CD4-positive, alpha-beta T cell treated with Interleukin-4 for 1 hour (primary cell): ENCODE results near the gene HOXA4.

ENCODE experiments used
- DNase-seq, 2 donors: peaks; one replicate each; pipeline ENCODE4 v3.0.0-alpha.2; 2020 to 2022

The HOXA4 gene

DNA sequence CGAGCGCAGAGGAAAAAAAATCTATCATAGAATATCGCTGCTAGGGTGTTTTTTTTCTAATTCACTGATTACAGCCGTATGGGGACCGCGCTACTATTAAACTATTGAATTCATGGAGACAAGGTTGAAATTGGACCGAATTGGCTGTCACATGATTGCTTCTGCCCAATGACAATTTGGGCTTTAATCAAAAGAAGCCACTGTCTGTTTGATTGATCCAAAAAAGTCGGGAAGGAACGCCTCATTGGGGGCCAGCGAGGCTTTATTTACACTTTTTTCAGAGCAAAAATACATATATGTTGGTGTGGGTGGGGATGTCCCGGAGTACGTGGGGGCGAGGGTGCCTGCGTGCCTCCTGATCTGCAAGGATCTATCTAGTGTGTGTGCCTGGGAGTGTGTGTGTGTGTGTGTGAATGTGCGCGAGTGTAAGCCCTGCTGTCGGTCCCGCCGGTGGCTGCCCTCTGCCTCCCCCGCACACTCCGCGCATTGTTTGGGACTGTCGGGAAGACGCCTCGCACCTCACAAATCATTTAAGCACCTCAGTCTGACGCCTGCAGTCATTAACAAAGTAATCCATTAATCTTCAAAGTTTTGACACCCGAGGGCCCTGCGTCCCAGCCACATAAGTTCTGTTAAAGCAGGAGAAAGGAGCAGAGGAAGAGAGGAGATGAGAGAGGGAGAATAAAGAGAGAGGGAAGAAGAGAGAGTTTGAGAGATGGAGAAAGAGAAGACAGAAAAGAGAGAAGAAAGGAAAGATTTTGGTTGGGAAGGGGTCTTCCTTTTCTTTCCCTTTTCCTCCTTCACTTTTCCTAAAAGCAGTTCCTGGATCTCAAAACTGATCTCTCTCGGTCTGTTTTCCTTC is 27.7 kb downstream of the HOXA4 start, which contains the start of gene HOXA2:
Gene HOXA2, minus strand, starts transcription at position 103 of the 862 bp plus-strand sequence. CDS start 183 bp downstream, outside the sequence.
- no peak for DNase-seq

DNA sequence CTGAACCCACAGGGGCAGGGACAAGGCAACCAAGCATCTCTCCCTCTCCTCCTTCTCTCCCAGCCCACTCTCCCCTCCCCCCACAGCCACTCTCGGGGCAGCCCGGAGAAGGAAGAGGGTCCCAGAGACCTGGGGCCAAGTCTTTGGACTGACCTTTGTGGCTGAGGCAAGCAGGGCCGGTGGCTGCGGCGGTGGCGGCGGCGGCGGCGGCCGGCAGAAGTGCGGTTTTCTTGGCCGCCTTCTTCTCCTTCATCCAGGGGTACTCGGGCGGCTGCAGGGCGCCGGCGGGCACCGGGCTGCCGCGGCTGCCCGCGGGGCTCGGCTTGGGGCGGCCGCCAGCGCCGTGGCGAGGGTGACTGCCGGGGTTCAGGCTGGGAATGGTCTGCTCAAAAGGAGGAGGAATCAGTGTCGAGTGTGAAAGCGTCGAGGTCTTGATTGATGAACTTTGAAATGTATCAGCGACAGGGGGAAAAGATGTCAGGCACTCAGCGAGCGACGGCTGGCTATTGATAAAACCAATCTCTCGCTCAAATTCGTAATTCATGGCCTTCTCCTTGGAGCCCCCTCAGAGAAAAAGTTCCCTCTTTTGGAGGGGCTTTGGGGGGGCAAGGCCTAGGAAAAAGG is 28.5 kb downstream of the HOXA4 start:
- DNase-seq = no peak

DNA sequence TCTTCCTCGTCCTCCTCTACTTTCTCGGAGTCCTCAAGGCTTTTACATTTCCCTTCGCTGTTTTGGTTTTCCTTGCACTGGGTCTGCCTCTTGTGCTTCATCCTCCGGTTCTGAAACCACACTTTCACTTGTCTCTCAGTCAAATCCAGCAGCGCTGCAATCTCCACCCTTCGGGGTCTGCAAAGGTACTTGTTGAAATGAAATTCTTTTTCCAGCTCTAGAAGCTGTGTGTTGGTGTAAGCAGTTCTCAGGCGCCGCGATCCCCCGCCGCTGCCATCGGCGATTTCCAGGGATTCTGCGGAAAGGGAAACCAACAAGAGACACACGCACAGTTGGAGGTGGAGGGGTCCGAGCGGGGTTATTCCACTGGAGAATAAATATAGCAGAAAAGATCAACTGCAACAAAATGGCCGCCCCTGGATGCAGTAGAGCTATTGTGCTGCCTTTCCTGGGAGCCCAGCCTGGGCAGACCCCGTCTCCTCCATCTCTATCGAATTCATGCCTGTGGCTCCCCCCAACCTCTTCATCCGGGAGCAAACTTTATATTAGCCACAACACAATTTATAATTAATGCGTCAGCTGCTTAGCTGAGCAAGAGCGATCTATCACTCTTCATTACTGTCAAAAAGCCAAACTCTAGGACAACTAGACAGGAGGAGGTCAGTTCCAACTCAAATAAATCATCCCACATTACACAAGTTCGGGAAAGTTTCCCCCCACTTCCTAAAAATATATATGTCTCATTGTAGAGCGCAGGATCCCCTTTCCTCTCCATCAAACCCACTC is 29.2 kb downstream of the HOXA4 start:
- no peak for DNase-seq

DNA sequence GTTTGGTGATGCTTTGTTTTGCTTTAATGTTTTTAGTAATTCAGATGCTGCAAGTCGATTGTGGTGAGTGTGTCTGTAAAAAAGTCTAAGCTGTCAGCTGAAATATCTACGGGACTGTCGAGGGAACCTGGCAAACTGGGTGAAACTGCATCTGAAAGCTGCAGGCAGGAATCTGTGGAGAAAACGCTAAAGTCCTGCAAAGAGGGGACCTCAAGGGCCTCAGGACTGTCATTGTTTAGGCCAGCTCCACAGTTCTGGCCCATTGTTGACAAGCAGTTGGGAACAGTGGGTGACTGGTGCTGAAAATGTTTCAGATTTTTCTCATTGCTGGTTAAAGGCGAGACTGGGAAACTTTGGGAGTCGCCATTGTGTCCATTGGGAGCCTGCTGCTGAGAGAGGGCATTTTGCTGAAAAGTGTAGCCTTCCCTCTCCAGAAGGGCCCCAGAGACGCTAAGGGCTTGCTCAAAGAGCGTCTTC is 29.8 kb downstream of the HOXA4 start:
- DNase-seq = no peak

DNA sequence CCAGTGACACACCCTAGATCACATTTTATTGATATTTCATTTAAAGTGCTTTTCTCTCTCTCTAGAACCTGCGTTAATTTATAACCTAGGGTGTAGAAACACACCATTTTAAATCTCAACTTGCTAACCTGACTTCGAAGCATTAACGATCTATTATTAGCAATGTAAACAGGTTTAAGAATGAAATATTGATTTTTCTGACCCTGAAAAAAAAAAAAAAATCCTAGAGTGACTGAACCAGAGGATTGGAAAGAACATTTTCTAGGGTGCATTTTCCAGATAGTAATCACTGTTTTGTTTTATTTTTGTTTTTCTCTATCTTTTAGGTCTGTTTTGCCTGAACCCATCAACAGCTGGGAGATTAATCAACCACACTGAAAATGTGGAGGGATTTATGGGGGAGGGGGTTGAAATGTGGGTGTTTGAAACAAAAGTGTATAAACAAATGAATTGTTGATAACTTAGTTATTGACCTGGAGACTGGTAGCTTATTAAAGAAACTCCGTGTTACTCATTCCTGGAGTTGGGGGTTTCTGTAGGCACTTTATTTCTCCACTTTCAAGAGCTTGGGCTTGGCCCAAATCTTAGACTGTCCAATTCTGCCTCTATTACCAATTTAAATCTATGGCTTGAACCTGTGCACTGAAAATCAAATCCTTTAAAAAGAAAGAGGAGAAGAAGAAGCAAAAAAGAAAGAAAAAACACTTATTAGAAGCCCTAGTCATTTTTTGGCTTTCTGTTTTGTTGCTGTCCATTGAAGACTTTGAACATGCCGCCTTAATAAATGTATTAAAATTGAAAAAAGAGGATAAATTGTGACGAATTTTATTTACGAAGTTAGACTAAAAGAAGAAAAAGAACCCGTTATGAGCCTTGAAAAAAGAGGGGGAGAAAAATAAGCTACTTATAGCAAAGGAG is 30.8 kb downstream of the HOXA4 start:
- no peak for DNase-seq

DNA sequence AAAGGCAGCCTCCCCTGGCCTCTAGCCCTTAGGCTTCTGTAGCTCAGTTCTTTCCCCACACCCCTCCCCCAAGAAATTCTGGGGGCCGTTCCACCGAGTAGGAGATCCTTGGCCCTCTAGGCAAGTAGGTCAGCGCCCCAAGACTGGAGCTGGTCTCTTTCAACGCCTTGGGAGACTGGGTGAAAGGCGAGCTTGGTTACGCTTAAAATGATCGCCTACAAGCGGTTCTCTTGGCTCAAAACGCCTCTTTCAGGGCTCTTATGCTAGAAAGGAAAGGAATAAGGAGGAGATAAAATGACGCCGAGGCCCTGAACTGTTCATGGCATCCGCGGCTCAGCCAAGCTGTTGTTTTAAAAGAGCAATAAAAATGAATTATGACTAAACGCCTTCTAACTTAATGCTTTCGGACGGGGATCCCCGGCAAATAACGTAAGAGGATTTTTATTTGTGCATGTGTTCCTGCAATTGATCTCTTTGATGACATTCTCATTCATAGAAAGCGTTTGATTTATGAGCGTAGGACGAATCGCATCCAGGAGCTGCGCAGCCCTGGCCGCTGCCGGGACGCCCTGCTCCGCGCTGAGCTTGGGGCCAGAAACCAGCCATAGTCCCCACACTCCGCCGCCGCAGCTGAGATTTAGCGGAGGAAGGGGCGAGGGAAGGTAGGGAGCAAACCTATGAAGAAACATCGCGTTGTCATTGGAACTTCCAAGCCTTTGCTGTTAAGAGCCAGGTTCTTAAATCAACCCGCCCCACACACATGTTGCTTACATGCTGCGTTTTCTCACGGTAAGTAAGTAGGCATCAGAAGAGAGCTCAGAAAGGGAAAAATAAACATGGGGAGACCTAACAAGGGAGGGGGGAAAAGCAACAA is 31.7 kb downstream of the HOXA4 start:
- DNase-seq = no peak

DNA sequence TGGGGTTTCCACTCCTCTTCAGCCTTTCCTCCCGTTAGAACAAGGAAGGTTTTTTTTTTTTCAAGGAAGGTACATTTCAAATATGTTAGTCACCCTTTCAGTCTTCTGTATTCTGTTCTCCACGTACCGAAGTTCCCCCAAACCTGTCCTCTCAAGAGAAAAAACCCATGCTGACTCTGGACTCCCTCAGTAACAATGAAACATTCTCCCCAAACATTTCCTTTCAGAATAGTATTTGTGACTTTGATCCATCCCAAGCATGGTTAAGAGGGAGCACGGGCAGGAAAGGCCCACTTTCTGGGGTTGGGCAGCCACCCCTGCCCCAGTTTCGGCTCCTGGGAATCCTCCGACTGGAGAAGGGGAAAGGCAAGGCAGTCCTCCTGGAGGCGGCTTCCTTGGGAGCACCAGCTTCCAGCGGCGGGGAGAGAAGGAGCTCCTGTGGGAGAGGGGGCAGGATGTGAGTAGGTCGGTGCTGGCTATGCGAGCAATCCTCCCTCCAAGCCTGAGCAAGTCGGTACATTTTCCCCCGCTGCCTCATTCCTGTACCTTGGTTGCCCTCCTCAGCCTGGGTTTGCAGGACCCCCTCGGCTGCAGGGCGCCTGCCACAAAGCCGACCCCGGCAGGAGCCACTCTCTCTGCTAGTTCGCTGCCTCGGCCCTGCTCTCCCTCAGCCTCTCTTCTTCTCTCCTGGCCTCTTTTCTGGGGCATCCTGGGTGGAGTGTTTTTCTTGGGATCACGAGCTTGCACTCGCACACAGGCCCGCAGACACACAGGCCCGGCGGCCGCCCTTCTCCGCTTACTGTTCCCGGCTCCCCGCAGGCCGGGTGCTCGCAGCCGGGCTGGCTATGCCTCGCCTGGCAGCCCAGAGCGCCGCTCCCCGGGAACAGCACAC is 32.6 kb downstream of the HOXA4 start:
- no peak for DNase-seq

DNA sequence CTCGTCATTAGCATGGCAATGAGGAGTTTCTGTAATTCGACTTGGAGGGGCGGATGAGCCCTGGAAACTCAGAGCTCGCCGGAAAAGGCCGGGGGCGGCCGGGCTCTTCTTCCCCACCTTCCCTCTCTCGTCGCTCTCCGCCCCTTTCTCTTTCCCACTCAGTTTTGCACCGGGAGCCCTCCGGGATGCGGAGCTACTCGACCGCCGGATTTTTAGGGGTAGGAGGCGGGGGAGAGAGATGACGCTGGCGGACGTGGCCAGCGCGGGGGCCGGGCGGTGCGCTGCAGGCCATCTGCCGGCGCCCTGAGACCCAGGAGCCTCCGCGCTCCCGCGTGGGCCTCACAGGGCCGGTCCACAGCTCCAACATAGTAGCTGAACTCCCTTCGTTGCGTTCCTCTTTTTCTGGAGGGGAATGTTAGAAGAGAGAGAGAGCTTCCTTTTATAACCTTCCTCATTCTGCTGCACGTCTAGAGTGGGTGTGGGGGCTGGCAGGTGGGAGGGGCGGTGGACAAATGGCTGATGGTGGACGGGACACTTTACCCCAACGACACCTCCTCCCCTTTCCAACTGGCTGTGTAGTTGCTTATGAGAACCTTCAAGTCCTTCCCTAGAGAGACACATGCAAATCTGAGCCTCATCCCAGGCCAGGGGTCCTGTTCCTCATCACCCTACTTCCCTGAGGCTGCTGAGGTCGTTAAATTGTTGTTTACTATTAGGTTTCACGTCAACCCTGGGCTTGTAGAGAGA is 33.6 kb downstream of the HOXA4 start:
- peak in 1 of 2 donors; percentile 28 for DNase-seq

DNA sequence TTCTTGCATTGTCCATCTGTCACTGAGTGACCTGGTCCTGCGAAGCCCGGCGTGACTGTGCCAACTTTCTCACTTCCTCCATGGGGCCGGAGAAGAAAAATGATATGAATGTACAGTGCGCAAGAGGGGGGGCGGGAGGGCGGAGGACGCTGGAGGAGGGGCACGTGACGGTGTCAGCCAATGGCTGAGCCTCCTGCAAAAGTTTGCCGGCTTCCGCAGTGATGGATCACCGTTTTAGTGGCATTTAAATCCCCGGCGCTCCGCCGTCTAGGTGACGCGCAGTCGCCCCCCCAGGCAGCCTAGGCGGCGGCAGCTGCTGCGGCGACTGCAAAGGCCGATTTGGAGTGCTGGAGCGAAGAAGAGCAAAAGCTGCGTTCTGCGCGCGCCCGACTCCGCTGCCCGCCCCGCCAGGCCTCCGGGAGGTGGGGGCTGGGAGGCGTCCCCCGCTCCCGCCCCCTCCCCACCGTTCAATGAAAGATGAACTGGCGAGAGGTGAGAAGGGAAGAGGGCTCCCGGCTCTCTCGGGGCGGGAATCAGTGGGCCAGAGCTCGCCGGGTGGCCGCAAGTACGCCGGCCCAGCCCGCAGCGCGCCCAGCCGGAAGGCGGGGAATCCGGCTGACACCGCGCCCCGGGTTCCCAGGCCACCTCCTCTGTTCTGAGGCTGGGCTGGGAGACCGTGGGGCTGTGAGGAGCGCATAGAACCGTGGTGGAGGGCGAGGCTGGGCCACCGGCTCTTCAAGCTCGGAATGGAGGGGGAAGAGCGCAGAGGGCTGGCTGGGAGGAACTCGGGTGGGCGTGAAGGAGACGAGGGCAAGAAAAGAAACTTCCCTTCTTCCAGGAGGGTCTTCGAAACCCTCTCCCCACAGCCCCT is 34.4 kb downstream of the HOXA4 start, which contains the start of gene HOXA1:
Gene HOXA1, minus strand, starts transcription at position 104 of the 871 bp plus-strand sequence. Its CDS starts 88 bp downstream, at position 16.
- DNase-seq = peak; percentile 84 to 87

DNA sequence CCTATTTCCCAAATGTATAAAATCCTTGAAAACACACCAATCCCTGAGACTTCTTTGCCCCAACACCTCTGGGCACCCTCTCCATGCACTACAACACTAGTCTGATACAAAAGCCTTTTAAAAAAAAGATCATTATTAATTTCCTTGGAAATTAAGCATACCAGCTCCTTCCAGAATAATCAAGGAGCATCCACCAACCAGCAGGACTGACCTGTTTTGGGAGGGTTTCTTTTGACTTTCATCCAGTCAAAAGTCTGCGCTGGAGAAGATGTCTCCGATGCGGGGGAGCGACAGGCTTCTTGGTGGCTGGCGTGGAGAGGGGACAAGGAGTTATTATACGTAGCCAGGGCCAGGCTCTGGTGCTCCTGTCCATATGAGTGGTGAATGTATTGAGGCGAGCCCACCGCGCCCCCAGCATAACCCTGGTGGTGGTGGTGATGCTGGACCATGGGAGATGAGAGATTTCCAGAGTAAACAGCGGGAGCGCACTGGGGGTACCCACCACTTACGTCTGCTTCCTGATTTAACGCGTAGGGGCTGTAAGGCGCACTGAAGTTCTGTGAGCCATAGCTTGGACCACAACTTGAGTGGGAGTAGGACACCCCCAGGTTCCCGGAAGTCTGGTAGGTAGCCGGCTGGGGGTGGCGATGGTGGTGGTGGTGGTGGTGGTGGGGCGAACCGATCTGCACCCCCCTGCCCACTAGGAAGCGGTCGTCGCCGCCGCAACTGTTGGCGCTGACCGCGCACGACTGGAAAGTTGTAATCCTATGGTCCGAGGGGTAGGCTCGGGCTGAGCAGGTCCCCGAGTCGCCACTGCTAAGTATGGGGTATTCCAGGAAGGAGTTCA is 35.3 kb downstream of the HOXA4 start:
- peak; percentile 19 to 26 for DNase-seq

DNA sequence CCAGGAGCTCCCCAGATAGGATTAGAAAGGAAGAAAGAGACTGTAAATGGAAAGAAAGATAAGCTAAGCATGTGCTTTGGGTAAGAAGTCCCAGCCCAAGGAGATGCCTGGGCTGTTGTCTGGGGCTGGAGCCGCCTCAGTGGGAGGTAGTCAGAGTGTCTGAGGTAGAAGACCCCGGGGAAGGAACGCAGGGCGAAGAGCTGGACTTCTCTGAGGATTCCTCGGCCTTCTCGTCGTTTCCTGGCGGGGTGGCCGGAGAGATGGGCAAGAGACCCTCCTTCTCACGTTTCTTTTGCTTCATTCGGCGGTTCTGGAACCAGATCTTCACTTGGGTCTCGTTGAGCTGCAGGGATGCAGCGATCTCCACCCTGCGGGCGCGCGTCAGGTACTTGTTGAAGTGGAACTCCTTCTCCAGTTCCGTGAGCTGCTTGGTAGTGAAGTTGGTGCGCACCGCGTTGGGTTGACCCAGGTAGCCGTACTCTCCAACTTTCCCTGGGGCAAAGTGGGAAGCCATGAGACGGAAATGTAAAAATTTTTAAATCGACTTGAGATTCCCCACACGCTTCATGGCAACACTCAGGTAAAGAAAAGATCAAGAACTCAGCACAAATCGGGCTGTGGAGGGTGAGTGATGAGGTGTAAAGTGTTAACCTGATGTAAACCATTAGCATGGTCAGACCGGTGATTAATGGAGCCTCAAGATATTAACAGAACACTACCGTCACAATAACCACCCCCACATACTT is 36.1 kb downstream of the HOXA4 start:
- no peak for DNase-seq

DNA sequence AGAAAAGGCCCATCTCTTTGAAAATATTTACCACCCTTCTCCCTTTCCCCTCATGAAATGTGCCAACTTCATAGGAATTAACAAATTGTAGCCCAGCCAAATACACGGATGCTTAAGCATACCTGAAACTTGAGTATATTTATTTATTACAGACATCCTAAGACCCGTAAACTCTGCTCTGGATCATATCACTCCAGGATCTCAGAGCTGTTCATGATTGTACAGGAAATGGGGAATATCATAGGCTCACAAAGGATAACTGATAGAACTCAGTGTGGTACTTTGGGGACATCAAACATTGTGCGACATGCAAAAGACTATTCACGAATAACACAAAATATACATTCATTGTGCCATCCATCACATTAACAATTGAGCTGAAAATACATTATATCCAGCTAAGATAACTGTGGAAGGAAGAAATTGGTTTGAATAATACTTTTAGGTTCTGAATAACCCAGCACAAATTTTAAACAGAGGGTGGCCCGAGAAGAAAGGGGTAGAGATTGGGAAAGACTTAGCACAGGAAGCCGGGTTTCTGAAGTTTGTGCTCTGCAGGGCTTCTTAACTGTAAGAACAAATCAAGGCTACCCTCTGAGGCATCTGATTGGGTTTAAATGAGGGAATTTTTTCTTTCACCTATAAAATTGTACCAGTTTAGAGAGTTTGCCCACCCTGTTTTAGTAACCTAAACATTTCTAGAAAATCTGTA is 37.2 kb downstream of the HOXA4 start:
- no peak for DNase-seq

DNA sequence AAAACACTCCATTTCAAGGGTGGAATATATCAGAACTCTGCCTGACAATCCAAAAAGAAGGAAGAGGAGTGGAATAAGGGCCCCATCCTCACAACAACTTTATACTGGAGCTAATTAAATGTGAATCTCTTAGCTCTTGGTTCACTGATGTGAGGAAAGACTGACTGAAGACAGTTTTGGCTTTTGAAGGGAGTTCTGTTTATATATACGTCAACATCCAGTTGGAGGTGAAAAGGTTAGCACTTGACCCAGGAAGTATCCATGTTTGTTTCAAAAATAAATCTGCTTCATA is 37.8 kb downstream of the HOXA4 start:
- no peak for DNase-seq

DNA sequence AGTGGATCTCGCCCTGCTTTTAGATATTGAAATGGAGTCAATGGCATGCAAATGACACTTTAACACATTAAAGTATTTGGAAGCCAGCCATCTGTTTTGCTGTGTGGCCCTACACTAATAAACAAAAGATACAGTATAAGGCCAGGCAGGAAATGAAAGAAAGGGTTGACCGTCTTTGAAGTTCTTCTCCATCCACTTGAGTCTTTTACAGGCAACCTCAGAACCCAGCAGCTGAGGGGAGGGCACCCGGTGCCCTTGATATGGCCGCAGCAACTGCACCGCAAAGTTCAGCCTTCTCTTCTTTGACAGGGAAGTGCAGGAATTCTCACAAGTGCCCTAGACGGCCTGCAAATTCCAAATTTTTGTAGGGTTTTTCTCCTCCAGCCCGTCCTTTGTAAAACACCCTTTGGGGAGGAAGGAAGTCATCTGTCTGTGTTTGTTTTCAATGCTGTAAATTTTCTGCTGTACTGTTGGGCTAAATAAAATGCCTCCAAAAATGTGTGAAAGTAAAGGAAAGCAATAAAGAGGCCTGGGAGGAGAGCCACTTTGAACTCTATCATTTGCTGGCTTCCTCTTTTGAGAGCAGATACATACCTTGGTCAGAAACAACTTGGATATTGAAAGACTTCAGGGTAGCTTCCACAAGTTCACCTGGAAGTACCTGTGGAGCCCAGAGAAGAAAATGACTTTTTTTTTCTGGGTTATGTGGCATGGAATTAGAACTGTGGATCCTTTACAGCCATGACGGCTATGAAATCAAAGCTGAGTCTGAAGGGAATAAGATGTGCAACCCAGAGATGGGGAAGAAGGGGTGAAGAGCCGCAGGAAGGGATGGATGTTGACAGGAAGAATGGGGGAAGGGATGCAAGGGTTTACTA is 38.4 kb downstream of the HOXA4 start:
- no peak for DNase-seq

DNA sequence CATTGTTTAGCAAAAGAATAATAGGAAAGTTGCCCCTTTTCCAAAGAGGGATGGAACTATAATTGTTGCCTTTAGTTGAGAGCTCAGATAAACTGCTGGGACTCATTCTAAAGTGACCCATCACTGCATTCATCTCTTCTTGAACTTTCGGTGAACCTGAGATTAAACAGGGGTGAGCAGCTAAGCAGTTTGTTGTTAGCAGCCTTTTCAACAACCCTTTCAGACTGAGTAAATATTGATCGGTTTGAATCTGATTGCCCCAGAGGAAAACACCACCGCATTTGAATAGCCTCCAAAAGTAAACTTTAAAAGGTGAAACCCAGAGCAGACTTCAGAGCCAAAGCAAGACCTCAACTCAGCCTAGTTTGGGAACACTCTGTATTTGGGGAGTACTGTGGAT is 39.5 kb downstream of the HOXA4 start:
- DNase-seq = no peak
